K562 (cell line): ENCODE measurements around the gene UBR3. TPM values are rescaled to one million over a fixed set of nuclear protein-coding genes. Genes with fewer than 3 reads are reported as not detected.
A peak's percentile ranks its signal among the peaks of the same experiment; 100 is the strongest.

Experiments
- ATAC-seq: fragments of 200-7000 bp; cut with Tn5 transposase; 3 replicates; pipeline ENCODE4 v1.9.1; 2020; ENCODE audit warnings: moderate library complexity
- BruUV-seq: library from RNA; stranded (reverse); fragments of 400-500 nt; replicated peaks from 2 replicates; lab custom pipeline; 2021; lab: Mats Ljungman, UMichigan
- CTCF ChIA-PET: fragments of 300-600 bp; formaldehyde crosslinking; extraction: SDS; loops from one replicate; lab custom pipeline; 2021; ENCODE audit warnings: low intra/inter-chr PET ratio; lab: Yijun Ruan, JAX
- POLR2A ChIA-PET: fragments of 300-600, 350-650 bp; sonication (Branson Sonifier 250); formaldehyde crosslinking; extraction: SDS; loops from one replicate; lab custom pipeline; 2021; ENCODE audit warnings: antibody characterized with exemption, inconsistent platforms; lab: Yijun Ruan, JAX
- DNase-seq, 4 experiments: peaks; one replicate each; pipeline versions ENCODE4 v3.0.0 to v3.0.0-alpha.2; 2011 to 2018; ENCODE audit warnings: low spot score in 3 of 4, mixed read lengths in 3 of 4; ENCODE audit errors: extremely low read depth in 1 of 4
- FAIRE-seq: peaks from 2 replicates; lab custom pipeline; 2011; peaks lifted over from hg19 to GRCh38; lab: Jason Lieb, UNC
- H2AFZ ChIP-seq: 2 replicates; pipeline ENCODE4 v1.6.0; 2011; ENCODE audit warnings: low read depth, low read length, control low read depth, inconsistent platforms
- H3K27ac ChIP-seq: fragments of 200-600 bp; 3 replicates; pipeline ENCODE4 v1.8.0; 2011; ENCODE audit warnings: low read depth, mild to moderate bottlenecking, control low read depth, inconsistent platforms, low read length, moderate library complexity, mixed read lengths; ENCODE audit errors: extremely low read depth
- H3K27me3 ChIP-seq, 2 experiments: fragments of 300-600 bp in 1 of 2; 2 replicates in 1 of 2; 3 replicates in 1 of 2; pipeline versions ENCODE4 v1.6.0 to v1.8.0; 2011; ENCODE audit warnings: inconsistent platforms in 2 of 2, low read length in 2 of 2, mild to moderate bottlenecking in 1 of 2, mixed read lengths in 1 of 2, moderate library complexity in 1 of 2; ENCODE audit not compliant: control insufficient read depth in 2 of 2, insufficient read depth in 2 of 2
- H3K36me3 ChIP-seq: fragments of 300-600 bp; 3 replicates; pipeline ENCODE4 v1.8.0; 2011; ENCODE audit warnings: mild to moderate bottlenecking, low read length, inconsistent platforms; ENCODE audit not compliant: control insufficient read depth, insufficient read depth
- H3K4me1 ChIP-seq, 2 experiments: fragments of 200-600 bp in 1 of 2; replicated peaks in 1 of 2; 2 replicates in 1 of 2; 3 replicates in 1 of 2; pipeline versions ENCODE4 v1.5.1 to v1.8.0; 2011; ENCODE audit warnings: inconsistent platforms in 2 of 2, low read length in 2 of 2, mild to moderate bottlenecking in 1 of 2, mixed read lengths in 1 of 2, moderate library complexity in 1 of 2; ENCODE audit not compliant: control insufficient read depth in 2 of 2, insufficient read depth in 2 of 2
- H3K4me2 ChIP-seq: 2 replicates; pipeline ENCODE4 v1.6.1; 2011; ENCODE audit warnings: low read length, control low read depth, inconsistent platforms, mixed read lengths; ENCODE audit not compliant: insufficient read depth
- H3K4me3 ChIP-seq: fragments of 200-600 bp; sonication (generic), shearing (Covaris generic); 2 replicates; pipeline ENCODE4 v1.5.1; 2016; ENCODE audit warnings: control low read depth, inconsistent platforms
- H3K79me2 ChIP-seq: fragments of 200-600 bp; 3 replicates; pipeline ENCODE4 v1.8.0; 2011; ENCODE audit warnings: low read length, inconsistent platforms; ENCODE audit not compliant: control insufficient read depth, insufficient read depth
- H3K9ac ChIP-seq, 2 experiments: 2 replicates each; pipeline versions ENCODE4 v1.6.0 to v1.6.1; 2011; ENCODE audit warnings: low read depth in 2 of 2, low read length in 2 of 2, control low read depth in 1 of 2, inconsistent platforms in 1 of 2, mild to moderate bottlenecking in 1 of 2, mixed read lengths in 1 of 2; ENCODE audit not compliant: insufficient read depth in 1 of 2
- H3K9me1 ChIP-seq: one replicate; pipeline ENCODE4 v1.6.0; 2011; ENCODE audit warnings: inconsistent platforms, mild to moderate bottlenecking, low read length, moderate library complexity; ENCODE audit not compliant: control insufficient read depth, insufficient read depth
- H3K9me3 ChIP-seq: replicated peaks from 2 replicates; pipeline ENCODE4 v1.5.1; 2011; ENCODE audit warnings: low read depth, low read length, inconsistent platforms; ENCODE audit not compliant: control insufficient read depth, insufficient read depth
- H4K20me1 ChIP-seq: replicated peaks from 2 replicates; pipeline ENCODE4 v1.6.1; 2011; ENCODE audit warnings: low read length, inconsistent platforms, mixed read lengths; ENCODE audit not compliant: control insufficient read depth, insufficient read depth
- C11orf30 ChIP-seq: fragments of 450-650 bp; IDR thresholded peaks from 2 replicates; pipeline ENCODE4 v1.6.1; 2016; ENCODE audit warnings: low read depth, mild to moderate bottlenecking
- CC2D1A ChIP-seq: fragments of 450-650 bp; IDR thresholded peaks from 2 replicates; pipeline ENCODE4 v1.6.1; 2017; ENCODE audit warnings: mild to moderate bottlenecking
- TAF1 ChIP-seq: IDR thresholded peaks from 2 replicates; pipeline ENCODE4 v1.6.1; 2011; ENCODE audit warnings: mild to moderate bottlenecking, low read length, moderate library complexity; ENCODE audit not compliant: insufficient read depth, control insufficient read depth, severe bottlenecking; ENCODE audit errors: extremely low read depth
- TCF7L2 ChIP-seq: fragments of 150-350 bp; IDR thresholded peaks from 2 replicates; pipeline ENCODE4 v1.6.1; 2016; ENCODE audit warnings: low read depth, mild to moderate bottlenecking, low read length, moderate library complexity
- ZFP36 ChIP-seq: fragments of 150-350 bp; IDR thresholded peaks from 2 replicates; pipeline ENCODE4 v1.6.1; 2018; ENCODE audit warnings: low read length, low read depth; ENCODE audit not compliant: partially characterized antibody
- ZNF316 ChIP-seq: fragments of 450-650 bp; IDR thresholded peaks from 2 replicates; pipeline ENCODE4 v1.6.1; 2016
- WGBS: fragments of 100-300 bp; shearing (Covaris generic); methylation state at CpG from one replicate; pipeline ENCODE4 v1.1.6; 2016; ENCODE audit warnings: low coverage, mixed read lengths; ENCODE audit not compliant: insufficient coverage; ENCODE audit errors: missing lambda C conversion rate; 5-methylcytosine and 5-hydroxymethylcytosine counted together
- in situ Hi-C: fragments of 300-500 bp; cut with MboI; formaldehyde crosslinking; loops from 4 replicates; pipeline ENCODE4 v1.15.0; 2018; ENCODE audit warnings: inconsistent platforms, mixed read lengths
- intact Hi-C: fragments of 100-400 bp; cut with micrococcal nuclease; formaldehyde crosslinking; loops from 2 replicates; pipeline ENCODE4 v1.14.2; 2022
- polyA plus RNA-seq, 8 experiments: library from polyadenylated mRNA; depleted of rRNA in 4 of 8; stranded (reverse) in 5 of 8; unstranded in 3 of 8; fragments of >200 nt; fragmentation: Nextera tagmentation in 2 of 8; fragmentation: Illumina TruSeq in 1 of 8; extraction: Ambion mirVana in 2 of 8; extraction: Trizol in 1 of 8; gene quantifications; 2 replicates each; pipeline versions ENCODE4 v1.2.1 to v1.2.3, GENCODE V29; 2011 to 2014; ENCODE audit warnings: inconsistent platforms in 1 of 8, missing spikeins in 1 of 8
- total RNA-seq, 7 experiments: library from RNA; depleted of rRNA in 6 of 7; stranded (reverse); fragments of >200 nt in 6 of 7; fragmentation: Illumina TruSeq in 2 of 7; extraction: Trizol in 2 of 7; gene quantifications; 2 replicates each; pipeline versions ENCODE4 v1.2.1 to v1.2.3, GENCODE V29; 2011 to 2021; ENCODE audit warnings: low replicate concordance in 1 of 7

The UBR3 gene
- total and polyA plus RNA-seq, 9 of the 15 experiments (the other 6 are each of a cell fraction or from before 2014, with no cell fraction given), result 14.4 to 63.5 (median 40.4) TPM

DNA sequence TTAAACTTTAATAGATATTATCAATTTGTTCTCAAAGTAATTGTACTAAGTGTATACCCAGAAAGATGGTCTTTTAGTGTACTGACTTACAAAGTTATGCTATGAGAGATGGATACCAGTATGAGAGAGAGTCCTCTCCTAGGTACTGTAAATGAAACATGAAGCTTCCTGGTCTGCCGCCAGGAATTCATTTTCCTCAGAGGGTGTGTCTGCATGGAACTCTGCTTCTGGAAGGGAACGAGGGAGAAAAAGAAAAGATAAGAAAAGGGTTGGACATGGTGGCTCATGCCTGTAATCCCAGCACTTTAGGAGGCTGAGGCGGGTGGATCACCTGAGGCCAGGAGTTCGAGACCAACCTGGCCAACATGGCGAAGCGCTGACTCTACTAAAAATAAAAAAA lies 30.8 kb upstream of the UBR3 start:
- Histone ChIP-seq H3K4me2 (no peak overlapping the region), H3K27me3 (no peaks in the 10 kb centered on the region), H3K4me1 (peaks cover 5 to 6% of the 10 kb centered on the region in 2 experiments; a peak in 2 of 5 replicates), H2AFZ (no peak overlapping the region), H3K9me3 (no peaks in the 10 kb centered on the region), H3K4me3 (no peak overlapping the region), H3K79me2 (peaks cover 29% of the 10 kb centered on the region), H3K9me1 (no peaks in the 10 kb centered on the region), H4K20me1 (peaks cover 8% of the 10 kb centered on the region), H3K27ac (no peak overlapping the region), H3K36me3 (peaks cover 13% of the 10 kb centered on the region; the same call in 2 of the 3 replicates), H3K9ac (no peak overlapping the region)
- ChIA-PET POLR2A (interaction anchor here (0.7 to 1.4 kb wide), 3 partner anchors 9 to 81 kb away, joined by 3 to 4 read pairs (median 4); no protein-coding TSS in a partner anchor), CTCF (no interaction called here)
- WGBS, result 81% methylated on average over 6 of the region's 6 CpGs
- DNase-seq (no peak), FAIRE-seq (no peak), ATAC-seq (no peak)
- TF ChIP-seq C11orf30 (0 out of 2 replicates have a peak, but pooled peaks have one; percentile 30), TCF7L2 (no peak), ZNF316 (peak; percentile 53)
- intact Hi-C loops, result no loop called here
- no TSS peak for BruUV-seq
- in situ Hi-C loops, result no loop called here

DNA sequence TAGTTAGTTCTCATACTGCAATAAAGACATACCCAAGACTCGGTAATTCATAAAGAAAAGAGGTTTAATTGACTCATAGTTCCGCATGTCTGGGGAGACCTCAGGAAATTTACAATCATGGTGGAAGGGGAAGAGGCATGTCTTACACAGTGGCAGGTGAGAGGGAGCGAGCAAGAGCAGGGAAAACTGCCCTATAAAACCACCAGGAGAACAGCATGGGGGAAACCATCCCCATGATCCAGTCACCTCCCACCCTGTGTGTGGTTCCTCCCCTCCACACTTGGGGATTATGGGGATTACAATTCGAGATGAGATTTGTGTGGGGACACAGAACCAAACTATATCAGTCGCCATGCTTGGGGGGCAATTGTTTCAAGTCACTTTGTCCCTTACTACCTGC lies 29.7 kb upstream of the UBR3 start:
- H3K9me1 ChIP-seq, result no peaks in the 10 kb centered on the region
- ChIA-PET CTCF (no interaction called here), POLR2A (interaction anchor here (1.4 to 1.9 kb wide), 2 partner anchors 18 to 21 kb away, joined by 6 to 8 read pairs; no protein-coding TSS in a partner anchor)
- BruUV-seq, result no TSS peak
- DNase-seq (no peak), ATAC-seq (no peak), FAIRE-seq (no peak)
- peaks cover 25% of the 10 kb centered on the region for H3K36me3 ChIP-seq
- in situ Hi-C loops (no loop called here), intact Hi-C loops (no loop called here)
- H3K4me1 ChIP-seq, result peaks cover 5 to 6% of the 10 kb centered on the region in 2 experiments; a peak in 3 of 5 replicates
- no peak overlapping the region for H3K9ac ChIP-seq
- peak overlapping the region; percentile 94 for H2AFZ ChIP-seq
- H3K79me2 ChIP-seq, result peaks cover 40% of the 10 kb centered on the region
- H3K9me3 ChIP-seq, result no peaks in the 10 kb centered on the region
- H3K4me3 ChIP-seq, result no peak overlapping the region
- H3K27ac ChIP-seq, result no peak overlapping the region
- peaks cover 8% of the 10 kb centered on the region for H4K20me1 ChIP-seq
- H3K27me3 ChIP-seq, result no peaks in the 10 kb centered on the region
- 77% methylated on average over 5 of the region's 5 CpGs for WGBS
- H3K4me2 ChIP-seq, result no peak overlapping the region
- TF ChIP-seq TAF1 (no peak), ZFP36 (peak; percentile 44), CC2D1A (peak; percentile 24; the same call in 1 of the 2 replicates)
